ENCODE data around the gene TMEM161B.

The TMEM161B gene

GRCh38 chr5:88268385-88269184, at the start of gene TMEM161B:
TMEM161B (minus strand) TSS chr5:88268845; CDS start chr5:88268723, 122 bp downstream.
- peaks cover 50% of the 10 kb centered on the region for H4K20me1 ChIP-seq (ENCODE audit: insufficient read depth, low read length, poor library complexity, severe bottlenecking)
- H3K4me1 ChIP-seq (ENCODE audit: insufficient read depth, low read length, poor library complexity, severe bottlenecking): peaks cover 55% of the 10 kb centered on the region
- TF ChIP-seq CTCF (conservative IDR thresholded peaks at IDR 0.05; ENCODE audit: low read length) (no peak), EZH2phosphoT487 (IDR thresholded peaks at IDR 0.05; ENCODE audit: borderline replicate concordance) (no peak)
- H3K9ac ChIP-seq (ENCODE audit: low read depth, low read length, poor library complexity, severe bottlenecking): peak within 1 kb of the TSS; percentile 88
- H2AFZ ChIP-seq (ENCODE audit: low read length): peak within 1 kb of the TSS; percentile 65
- peaks cover 9% of the 10 kb centered on the region; the same call in 1 of the 2 replicates for H3K9me3 ChIP-seq (ENCODE audit: insufficient read depth, low read depth, low read length)
- no peaks in the 10 kb centered on the region for H3K9me2 ChIP-seq (replicated peaks; ENCODE audit: low read depth, low read length)
- peaks cover 94% of the 10 kb centered on the region for H3K79me2 ChIP-seq (ENCODE audit: insufficient read depth, low read length)
- H3K4me3 ChIP-seq (ENCODE audit: low read length, poor library complexity, severe bottlenecking): peak within 1 kb of the TSS; percentile 83
- H3F3A ChIP-seq (ENCODE audit: low read depth): no peaks in the 10 kb centered on the region
- no peaks in the 10 kb centered on the region for H3K27me3 ChIP-seq (ENCODE audit: insufficient read depth, low read length, poor library complexity, severe bottlenecking)
- no peaks in the 10 kb centered on the region; the same call in 1 of the 2 replicates for H3K36me3 ChIP-seq (ENCODE audit: insufficient read depth, low read length)
- peak within 1 kb of the TSS; percentile 98 for H3K4me2 ChIP-seq (ENCODE audit: low read depth, low read length, poor library complexity, severe bottlenecking)

- Histone ChIP-seq H4K20me1 (ENCODE audit: insufficient read depth, low read length, poor library complexity, severe bottlenecking) (no peaks in the 10 kb centered on the region), H3K36me3 (ENCODE audit: insufficient read depth, low read length) (no peaks in the 10 kb centered on the region), H3K4me1 (ENCODE audit: insufficient read depth, low read length, poor library complexity, severe bottlenecking) (no peaks in the 10 kb centered on the region), H3K4me3 (ENCODE audit: low read length, poor library complexity, severe bottlenecking) (no peak overlapping the region), H3K9me3 (ENCODE audit: insufficient read depth, low read depth, low read length) (no peaks in the 10 kb centered on the region), H3F3A (ENCODE audit: low read depth) (no peaks in the 10 kb centered on the region), H2AFZ (ENCODE audit: low read length) (no peak overlapping the region), H3K9me2 (replicated peaks; ENCODE audit: low read depth, low read length) (no peaks in the 10 kb centered on the region), H3K27me3 (ENCODE audit: insufficient read depth, low read length, poor library complexity, severe bottlenecking) (no peaks in the 10 kb centered on the region), H3K4me2 (ENCODE audit: low read depth, low read length, poor library complexity, severe bottlenecking) (no peak overlapping the region), H3K9ac (ENCODE audit: low read depth, low read length, poor library complexity, severe bottlenecking) (no peak overlapping the region), H3K79me2 (ENCODE audit: insufficient read depth, low read length) (no peaks in the 10 kb centered on the region)
- no peak for TF ChIP-seq CTCF (conservative IDR thresholded peaks at IDR 0.05; ENCODE audit: low read length)
- no peak for TF ChIP-seq EZH2phosphoT487 (IDR thresholded peaks at IDR 0.05; ENCODE audit: borderline replicate concordance)
These were observed 35.7 kb upstream of the TMEM161B start for GRCh38 chr5:88304356-88304755.

- Histone ChIP-seq H2AFZ (ENCODE audit: low read length) (no peak overlapping the region), H3K79me2 (ENCODE audit: insufficient read depth, low read length) (no peaks in the 10 kb centered on the region), H3K4me1 (ENCODE audit: insufficient read depth, low read length, poor library complexity, severe bottlenecking) (no peaks in the 10 kb centered on the region), H3K27me3 (ENCODE audit: insufficient read depth, low read length, poor library complexity, severe bottlenecking) (no peaks in the 10 kb centered on the region), H3K36me3 (ENCODE audit: insufficient read depth, low read length) (no peaks in the 10 kb centered on the region), H3K4me3 (ENCODE audit: low read length, poor library complexity, severe bottlenecking) (no peak overlapping the region), H3K4me2 (ENCODE audit: low read depth, low read length, poor library complexity, severe bottlenecking) (no peak overlapping the region), H3F3A (ENCODE audit: low read depth) (no peaks in the 10 kb centered on the region), H3K9me3 (ENCODE audit: insufficient read depth, low read depth, low read length) (no peaks in the 10 kb centered on the region), H3K9ac (ENCODE audit: low read depth, low read length, poor library complexity, severe bottlenecking) (no peak overlapping the region), H4K20me1 (ENCODE audit: insufficient read depth, low read length, poor library complexity, severe bottlenecking) (no peaks in the 10 kb centered on the region), H3K9me2 (replicated peaks; ENCODE audit: low read depth, low read length) (no peaks in the 10 kb centered on the region)
- TF ChIP-seq CTCF (conservative IDR thresholded peaks at IDR 0.05; ENCODE audit: low read length) (no peak), EZH2phosphoT487 (IDR thresholded peaks at IDR 0.05; ENCODE audit: borderline replicate concordance) (no peak)
These were observed 29.8 kb upstream of the TMEM161B start for GRCh38 chr5:88298425-88298824.
